Progenitor cell of endocrine pancreas (in vitro differentiated cells): Measurements from ENCODE around the gene TBC1D24. TPM values are rescaled to one million over a fixed set of nuclear protein-coding genes. Genes with fewer than 3 reads are reported as not detected.

Experiments used
- DNase-seq: peaks from one replicate; pipeline ENCODE4 v3.0.0; 2021; ENCODE audit warnings: low spot score; ENCODE audit not compliant: unreplicated experiment
- H3K27ac Mint-ChIP-seq: 2 replicates; pipeline ENCODE4 v1.8.0; 2021; ENCODE audit warnings: mild to moderate bottlenecking, moderate library complexity, mixed read lengths
- H3K27me3 Mint-ChIP-seq: 2 replicates; pipeline ENCODE4 v1.8.0; 2021; ENCODE audit warnings: mixed read lengths
- H3K36me3 Mint-ChIP-seq: 2 replicates; pipeline ENCODE4 v1.8.0; 2022; ENCODE audit warnings: mixed read lengths; ENCODE audit not compliant: insufficient read depth
- H3K4me1 Mint-ChIP-seq: 2 replicates; pipeline ENCODE4 v1.8.0; 2021; ENCODE audit warnings: low read depth, mixed read lengths
- H3K4me3 Mint-ChIP-seq: 2 replicates; pipeline ENCODE4 v1.8.0; 2021; ENCODE audit warnings: low read depth, mild to moderate bottlenecking, moderate library complexity, mixed read lengths
- H3K9me3 Mint-ChIP-seq: 2 replicates; pipeline ENCODE4 v1.8.0; 2021; ENCODE audit warnings: low read depth, mixed read lengths
- CTCF ChIP-seq: fragments of 200-600 bp; sonication (generic); IDR thresholded peaks from one replicate; pipeline ENCODE4 v1.5.0; 2021; ENCODE audit warnings: antibody characterized with exemption, mild to moderate bottlenecking; ENCODE audit not compliant: unreplicated experiment
- total RNA-seq: library from RNA; stranded (reverse); gene quantifications from 2 replicates; pipeline ENCODE4 v1.2.1, GENCODE V29; 2021

TBC1D24 gene
- total RNA-seq, 1 donor from 2014 or later: 23.8 TPM

- H3K4me1 Mint-ChIP-seq: no peaks in the 10 kb centered on the region
- H3K4me3 Mint-ChIP-seq: no peak overlapping the region
- H3K9me3 Mint-ChIP-seq: no peaks in the 10 kb centered on the region
- H3K27ac Mint-ChIP-seq: no peak overlapping the region
- no peak for DNase-seq
- H3K27me3 Mint-ChIP-seq: no peaks in the 10 kb centered on the region
- peaks cover 13% of the 10 kb centered on the region for H3K36me3 Mint-ChIP-seq
- no peak for TF ChIP-seq CTCF
These were observed 23.0 kb upstream of the TBC1D24 start for GRCh38 chr16:2451851-2452320.

- Mint-ChIP-seq H3K4me1 (no peaks in the 10 kb centered on the region), H3K36me3 (peaks cover 13% of the 10 kb centered on the region), H3K27ac (no peak overlapping the region), H3K9me3 (no peaks in the 10 kb centered on the region), H3K4me3 (no peak overlapping the region), H3K27me3 (no peaks in the 10 kb centered on the region)
- DNase-seq: no peak
- no peak for TF ChIP-seq CTCF
These were observed 22.3 kb upstream of the TBC1D24 start for GRCh38 chr16:2452650-2453049.

GRCh38 chr16:2455081-2455845, 19.7 kb upstream of the TBC1D24 start:
- no peak for DNase-seq
- no peaks in the 10 kb centered on the region for H3K9me3 Mint-ChIP-seq

GRCh38 chr16:2456551-2457153, 18.3 kb upstream of the TBC1D24 start:
- peaks cover 10% of the 10 kb centered on the region for H3K36me3 Mint-ChIP-seq
- H3K4me3 Mint-ChIP-seq: no peak overlapping the region
- H3K9me3 Mint-ChIP-seq: no peaks in the 10 kb centered on the region
- no peak overlapping the region for H3K27ac Mint-ChIP-seq
- DNase-seq: no peak
- no peaks in the 10 kb centered on the region for H3K27me3 Mint-ChIP-seq
- peaks cover 6% of the 10 kb centered on the region for H3K4me1 Mint-ChIP-seq
- TF ChIP-seq CTCF: no peak

More at GRCh38 chr16:2455081-2455845, 19.7 kb upstream of the TBC1D24 start:
- Mint-ChIP-seq H3K27me3 (no peaks in the 10 kb centered on the region), H3K27ac (no peak overlapping the region), H3K4me1 (peaks cover 5% of the 10 kb centered on the region), H3K36me3 (peaks cover 10% of the 10 kb centered on the region), H3K4me3 (no peak overlapping the region)
- no peak for TF ChIP-seq CTCF

GRCh38 chr16:2457267-2457666, 17.7 kb upstream of the TBC1D24 start:
- H3K9me3 Mint-ChIP-seq: no peaks in the 10 kb centered on the region
- peaks cover 9% of the 10 kb centered on the region for H3K36me3 Mint-ChIP-seq
- no peak overlapping the region for H3K4me3 Mint-ChIP-seq
- peaks cover 6% of the 10 kb centered on the region for H3K4me1 Mint-ChIP-seq
- no peak for TF ChIP-seq CTCF
- DNase-seq: no peak
- H3K27ac Mint-ChIP-seq: no peak overlapping the region
- no peaks in the 10 kb centered on the region for H3K27me3 Mint-ChIP-seq
